ENCODE measurements around the gene VIPR2. TPM values are rescaled to one million over a fixed set of nuclear protein-coding genes. Genes with fewer than 3 reads are reported as not detected.

The VIPR2 gene
- total RNA-seq, 4 donors from 2014 or later: 9.3 to 16.6 (median 12.1) TPM

DNA sequence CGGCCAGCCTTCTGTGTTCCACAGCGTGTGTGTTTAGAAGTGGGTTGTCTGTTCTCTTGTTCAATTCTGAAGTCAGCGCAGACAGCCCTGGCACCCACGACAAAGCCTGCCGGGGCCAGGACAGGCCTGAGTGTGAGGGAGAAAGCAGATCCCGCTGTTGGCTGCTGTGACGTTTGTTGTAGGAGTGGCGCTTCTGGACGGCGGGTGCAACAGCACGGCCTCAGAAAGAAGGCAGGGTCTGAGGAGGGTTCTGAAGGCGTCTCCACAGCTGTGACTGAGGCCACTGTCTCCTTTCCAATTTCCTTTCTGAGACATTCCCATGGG, 76.2 kb downstream of the VIPR2 start:
- H3K36me3 ChIP-seq: no peaks in the 10 kb centered on the region
- DNase-seq (ENCODE audit: extremely low spot score): peak; percentile 93
- no peaks in the 10 kb centered on the region for H3K27me3 ChIP-seq
- H3K4me1 ChIP-seq: peaks cover 0 to 38% (median 31%) of the 10 kb centered on the region in 4 donors
- 55% methylated on average over 12 of the region's 12 CpGs for whole genome bisulfite sequencing
- H3K4me3 ChIP-seq: no peak overlapping the region
- intact Hi-C loops (cut with DNase I): no loop called here
- peak overlapping the region; percentile 35 to 60 (median 54) for H3K27ac ChIP-seq (replicated peaks in 1 of 4)
- TF ChIP-seq, protein P1, sequence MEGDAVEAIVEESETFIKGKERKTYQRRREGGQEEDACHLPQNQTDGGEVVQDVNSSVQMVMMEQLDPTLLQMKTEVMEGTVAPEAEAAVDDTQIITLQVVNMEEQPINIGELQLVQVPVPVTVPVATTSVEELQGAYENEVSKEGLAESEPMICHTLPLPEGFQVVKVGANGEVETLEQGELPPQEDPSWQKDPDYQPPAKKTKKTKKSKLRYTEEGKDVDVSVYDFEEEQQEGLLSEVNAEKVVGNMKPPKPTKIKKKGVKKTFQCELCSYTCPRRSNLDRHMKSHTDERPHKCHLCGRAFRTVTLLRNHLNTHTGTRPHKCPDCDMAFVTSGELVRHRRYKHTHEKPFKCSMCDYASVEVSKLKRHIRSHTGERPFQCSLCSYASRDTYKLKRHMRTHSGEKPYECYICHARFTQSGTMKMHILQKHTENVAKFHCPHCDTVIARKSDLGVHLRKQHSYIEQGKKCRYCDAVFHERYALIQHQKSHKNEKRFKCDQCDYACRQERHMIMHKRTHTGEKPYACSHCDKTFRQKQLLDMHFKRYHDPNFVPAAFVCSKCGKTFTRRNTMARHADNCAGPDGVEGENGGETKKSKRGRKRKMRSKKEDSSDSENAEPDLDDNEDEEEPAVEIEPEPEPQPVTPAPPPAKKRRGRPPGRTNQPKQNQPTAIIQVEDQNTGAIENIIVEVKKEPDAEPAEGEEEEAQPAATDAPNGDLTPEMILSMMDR (IDR thresholded peaks at IDR 0.05): no peak
- TF ChIP-seq EP300 (IDR thresholded peaks at IDR 0.05) (no peak), POLR2AphosphoS5 (IDR thresholded peaks at IDR 0.05) (peak; percentile 21 to 31)
- no peaks in the 10 kb centered on the region for H3K9me3 ChIP-seq

DNA sequence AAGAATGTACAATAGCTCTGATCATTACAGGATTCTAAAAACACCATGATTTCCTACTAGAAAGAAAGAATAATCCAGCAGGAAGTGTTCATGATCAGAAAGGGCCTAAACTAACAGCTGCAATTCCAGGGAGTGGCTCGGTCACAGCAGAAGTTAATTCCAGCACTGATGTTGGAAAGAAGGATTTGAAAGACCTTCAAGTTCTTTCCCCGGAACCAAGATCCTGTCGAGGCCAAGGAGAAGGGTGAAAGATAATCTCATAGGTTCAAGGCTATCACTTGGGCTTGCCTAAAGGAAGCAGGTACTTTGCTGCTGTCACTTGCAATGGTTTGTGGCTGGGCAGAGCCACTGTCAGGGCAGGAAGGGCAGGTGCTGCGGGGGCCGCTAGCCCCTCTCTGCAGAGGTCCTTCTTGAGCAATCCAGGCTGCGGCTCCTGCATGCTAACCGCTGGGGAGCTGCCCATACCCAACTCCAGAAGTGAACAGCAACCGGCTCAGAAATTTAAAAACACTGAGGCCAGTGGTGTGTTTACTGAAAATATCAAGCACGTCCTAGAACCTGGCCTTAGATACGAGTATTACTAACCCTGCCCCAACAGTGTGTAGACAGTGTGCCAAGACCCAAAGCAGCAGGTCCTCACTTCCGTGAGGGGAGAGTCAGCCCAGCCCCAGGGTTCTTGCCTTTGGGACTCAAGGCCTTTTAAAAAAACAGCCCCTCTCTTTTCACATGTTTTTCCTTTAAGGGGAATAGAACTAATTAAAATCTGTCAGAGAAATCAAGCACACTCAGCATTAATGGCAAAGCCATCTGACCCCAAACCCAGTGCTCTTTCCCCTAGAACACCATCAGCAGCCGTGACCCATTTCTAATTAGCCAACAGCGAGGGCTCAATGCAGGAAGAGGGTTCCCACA, 76.8 kb downstream of the VIPR2 start:
- H3K4me3 ChIP-seq: no peak overlapping the region

GRCh38 chr7:159066816-159067575, 77.7 kb downstream of the VIPR2 start:
- no peak for TF ChIP-seq EP300 (IDR thresholded peaks at IDR 0.05)
- TF ChIP-seq POLR2A (IDR thresholded peaks at IDR 0.05; ENCODE audit: low read depth): no peak
- H3K36me3 ChIP-seq: no peaks in the 10 kb centered on the region
- intact Hi-C loops (cut with DNase I): no loop called here
- peak; percentile 89 for DNase-seq (ENCODE audit: extremely low spot score)
- no peaks in the 10 kb centered on the region for H3K27me3 ChIP-seq
- no peaks in the 10 kb centered on the region for H3K9me3 ChIP-seq
- H3K4me1 ChIP-seq: peaks cover 0 to 38% (median 31%) of the 10 kb centered on the region in 4 donors
- no peak overlapping the region for H3K4me3 ChIP-seq
- WGBS: 86% methylated on average over 18 of the region's 18 CpGs
- H3K27ac ChIP-seq (replicated peaks in 1 of 4): no peak overlapping the region

More for the DNA sequence above, 76.8 kb downstream of the VIPR2 start:
- intact Hi-C loops (cut with DNase I): no loop called here
- H3K36me3 ChIP-seq: no peaks in the 10 kb centered on the region
- peak; percentile 79 for DNase-seq (ENCODE audit: extremely low spot score)
- 79% methylated on average over 13 of the region's 13 CpGs for WGBS
- no peaks in the 10 kb centered on the region for H3K9me3 ChIP-seq
- H3K27me3 ChIP-seq: no peaks in the 10 kb centered on the region
- H3K4me1 ChIP-seq: peaks cover 0 to 38% (median 31%) of the 10 kb centered on the region in 4 donors
- TF ChIP-seq, protein P1 (IDR thresholded peaks at IDR 0.05): no peak
- no peak for TF ChIP-seq EP300 (IDR thresholded peaks at IDR 0.05)
- no peak for TF ChIP-seq POLR2AphosphoS5 (IDR thresholded peaks at IDR 0.05)
- peak overlapping the region; percentile 27 to 60 (median 54) for H3K27ac ChIP-seq (replicated peaks in 1 of 4)

DNA sequence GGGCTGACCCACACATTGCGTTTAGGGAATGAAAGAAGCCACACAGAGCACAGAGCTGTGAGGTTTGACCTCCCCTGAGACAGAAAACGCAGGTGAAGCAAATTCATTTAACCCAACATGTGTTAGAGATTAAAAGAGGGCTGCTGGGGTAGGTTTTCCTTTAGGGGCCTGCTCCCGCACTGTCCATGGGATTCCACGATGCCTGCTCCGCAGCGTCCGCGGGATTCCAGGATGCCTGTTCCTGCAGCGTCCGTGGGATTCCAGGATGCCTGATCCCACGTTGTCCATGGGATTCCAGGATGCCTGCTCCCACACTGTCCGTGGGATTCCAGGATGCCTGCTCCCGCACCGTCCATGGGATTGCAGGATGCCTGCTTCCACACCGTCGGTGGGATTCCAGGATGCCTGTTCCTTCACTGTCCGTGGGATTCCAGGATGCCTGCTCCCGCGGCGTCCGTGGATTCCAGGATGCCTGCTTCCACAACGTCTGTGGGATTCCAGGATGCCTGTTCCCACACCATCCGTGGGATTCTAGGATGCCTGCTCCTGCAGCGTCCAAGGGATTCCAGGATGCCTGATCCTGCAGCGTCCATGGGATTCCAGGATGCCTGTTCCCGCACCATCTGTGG, 78.7 kb downstream of the VIPR2 start:
- intact Hi-C loops (cut with DNase I): no loop called here
- WGBS: 95% methylated on average over 20 of the region's 26 CpGs
- H3K27me3 ChIP-seq: peaks cover 0 to 5% (median 0%) of the 10 kb centered on the region in 4 donors
- no peak overlapping the region for H3K4me3 ChIP-seq
- DNase-seq (ENCODE audit: extremely low spot score): no peak
- no peak for TF ChIP-seq POLR2A (IDR thresholded peaks at IDR 0.05; ENCODE audit: low read depth)
- H3K4me1 ChIP-seq: peaks cover 0 to 37% (median 31%) of the 10 kb centered on the region in 4 donors
- no peaks in the 10 kb centered on the region for H3K9me3 ChIP-seq
- no peak overlapping the region for H3K27ac ChIP-seq (replicated peaks in 1 of 4)
- no peaks in the 10 kb centered on the region for H3K36me3 ChIP-seq

DNA sequence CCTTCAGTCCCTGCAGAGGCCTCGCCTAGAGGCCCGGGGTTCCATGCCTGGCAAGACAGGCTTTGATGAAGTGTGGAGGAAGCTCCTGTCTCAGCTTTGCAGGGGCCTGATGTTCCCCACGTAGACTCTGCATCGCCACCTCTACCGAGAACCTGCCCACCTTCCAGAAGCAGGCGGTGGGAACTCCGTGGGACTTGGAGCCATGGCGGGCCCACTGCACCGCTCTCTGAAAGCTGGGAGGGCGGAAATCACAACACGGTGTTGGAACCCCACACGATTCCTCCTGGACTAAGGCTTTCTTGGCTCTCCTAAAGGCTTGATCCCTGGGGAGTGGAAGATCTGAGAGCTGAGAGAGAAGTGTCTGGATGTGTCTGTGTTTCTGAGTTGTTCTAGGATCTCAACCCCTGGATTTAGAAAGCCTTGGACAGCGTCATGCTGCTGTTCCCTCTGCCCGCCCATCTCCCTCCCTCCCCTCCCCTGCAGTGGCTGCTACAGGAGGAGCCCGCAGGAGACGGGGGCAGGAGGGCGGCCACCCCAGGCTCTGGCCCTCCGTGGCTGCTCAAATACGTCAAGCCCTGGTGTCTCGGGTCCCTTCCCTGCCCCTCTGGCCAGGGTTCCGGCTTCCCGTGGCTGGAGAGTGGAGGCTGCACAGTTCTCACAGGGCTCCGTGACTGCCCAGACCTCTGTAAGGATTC, 79.7 kb downstream of the VIPR2 start:
- Histone ChIP-seq H3K27ac (replicated peaks in 1 of 4) (no peak overlapping the region), H3K36me3 (no peaks in the 10 kb centered on the region), H3K27me3 (peaks cover 0 to 5% (median 0%) of the 10 kb centered on the region in 4 donors), H3K9me3 (no peaks in the 10 kb centered on the region), H3K4me3 (no peak overlapping the region), H3K4me1 (peaks cover 0 to 31% (median 27%) of the 10 kb centered on the region in 4 donors)
- peak; percentile 90 for DNase-seq (ENCODE audit: extremely low spot score)
- 87% methylated on average over 17 of the region's 23 CpGs for WGBS
- intact Hi-C loops (cut with DNase I): no loop called here
- no peak for TF ChIP-seq EP300 (IDR thresholded peaks at IDR 0.05)
